ENCODE data around the gene PLD4.

DNA sequence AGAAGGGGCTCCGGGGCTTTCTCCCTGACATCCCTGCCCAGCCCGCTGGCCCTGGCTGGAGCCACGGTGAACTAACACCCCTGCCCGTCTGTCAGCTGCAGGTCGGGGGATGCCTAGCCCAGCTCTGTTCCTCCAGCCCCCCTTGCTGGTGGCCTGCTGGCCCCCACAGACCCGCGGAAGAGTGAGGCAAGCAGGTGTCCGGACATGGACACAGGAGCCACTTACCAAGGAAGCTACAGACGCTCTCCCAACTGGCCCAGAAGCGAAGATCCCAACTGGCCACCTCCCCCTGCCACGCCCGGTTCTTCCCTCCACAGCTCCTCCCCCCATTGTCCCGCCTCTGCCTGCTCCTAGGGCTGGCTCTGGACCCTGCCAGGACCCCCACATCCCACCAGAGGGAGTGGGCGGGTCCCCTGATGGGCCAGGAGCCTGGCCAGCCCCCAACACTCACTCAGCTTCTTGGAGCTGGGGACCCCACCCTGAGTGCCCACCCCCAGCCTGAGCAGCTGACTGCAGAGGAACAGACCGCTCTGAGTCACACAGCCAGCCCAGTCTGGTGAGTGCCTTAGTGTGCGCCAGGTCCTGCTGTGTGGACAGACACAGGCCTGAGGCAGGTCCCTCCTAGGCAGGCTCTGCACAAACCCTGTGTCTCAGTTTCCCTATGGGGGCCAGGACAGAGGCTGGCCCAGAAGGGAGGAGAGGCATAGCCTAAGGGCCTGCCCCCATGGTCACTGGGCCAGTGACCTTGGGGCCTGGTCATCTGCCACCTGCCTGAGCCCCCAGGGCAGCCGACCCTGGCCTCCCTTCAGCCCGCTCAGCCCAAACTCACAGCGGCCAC is 45.8 kb downstream of the PLD4 start:
- TF ChIP-seq, protein P1, sequence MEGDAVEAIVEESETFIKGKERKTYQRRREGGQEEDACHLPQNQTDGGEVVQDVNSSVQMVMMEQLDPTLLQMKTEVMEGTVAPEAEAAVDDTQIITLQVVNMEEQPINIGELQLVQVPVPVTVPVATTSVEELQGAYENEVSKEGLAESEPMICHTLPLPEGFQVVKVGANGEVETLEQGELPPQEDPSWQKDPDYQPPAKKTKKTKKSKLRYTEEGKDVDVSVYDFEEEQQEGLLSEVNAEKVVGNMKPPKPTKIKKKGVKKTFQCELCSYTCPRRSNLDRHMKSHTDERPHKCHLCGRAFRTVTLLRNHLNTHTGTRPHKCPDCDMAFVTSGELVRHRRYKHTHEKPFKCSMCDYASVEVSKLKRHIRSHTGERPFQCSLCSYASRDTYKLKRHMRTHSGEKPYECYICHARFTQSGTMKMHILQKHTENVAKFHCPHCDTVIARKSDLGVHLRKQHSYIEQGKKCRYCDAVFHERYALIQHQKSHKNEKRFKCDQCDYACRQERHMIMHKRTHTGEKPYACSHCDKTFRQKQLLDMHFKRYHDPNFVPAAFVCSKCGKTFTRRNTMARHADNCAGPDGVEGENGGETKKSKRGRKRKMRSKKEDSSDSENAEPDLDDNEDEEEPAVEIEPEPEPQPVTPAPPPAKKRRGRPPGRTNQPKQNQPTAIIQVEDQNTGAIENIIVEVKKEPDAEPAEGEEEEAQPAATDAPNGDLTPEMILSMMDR (IDR thresholded peaks at IDR 0.05) = no peak
- TF ChIP-seq POLR2A (IDR thresholded peaks at IDR 0.05) = no peak
